GM12801 (cell line): ENCODE data around the gene P2RY10.

Experiments
- TF ChIP-seq, protein P1 (sequence below): IDR thresholded peaks from one replicate; pipeline ENCODE4 v1.5.1; 2011; ENCODE audit warnings: control low read depth; ENCODE audit not compliant: insufficient read length; ENCODE audit errors: extremely low read depth

The P2RY10 gene

DNA sequence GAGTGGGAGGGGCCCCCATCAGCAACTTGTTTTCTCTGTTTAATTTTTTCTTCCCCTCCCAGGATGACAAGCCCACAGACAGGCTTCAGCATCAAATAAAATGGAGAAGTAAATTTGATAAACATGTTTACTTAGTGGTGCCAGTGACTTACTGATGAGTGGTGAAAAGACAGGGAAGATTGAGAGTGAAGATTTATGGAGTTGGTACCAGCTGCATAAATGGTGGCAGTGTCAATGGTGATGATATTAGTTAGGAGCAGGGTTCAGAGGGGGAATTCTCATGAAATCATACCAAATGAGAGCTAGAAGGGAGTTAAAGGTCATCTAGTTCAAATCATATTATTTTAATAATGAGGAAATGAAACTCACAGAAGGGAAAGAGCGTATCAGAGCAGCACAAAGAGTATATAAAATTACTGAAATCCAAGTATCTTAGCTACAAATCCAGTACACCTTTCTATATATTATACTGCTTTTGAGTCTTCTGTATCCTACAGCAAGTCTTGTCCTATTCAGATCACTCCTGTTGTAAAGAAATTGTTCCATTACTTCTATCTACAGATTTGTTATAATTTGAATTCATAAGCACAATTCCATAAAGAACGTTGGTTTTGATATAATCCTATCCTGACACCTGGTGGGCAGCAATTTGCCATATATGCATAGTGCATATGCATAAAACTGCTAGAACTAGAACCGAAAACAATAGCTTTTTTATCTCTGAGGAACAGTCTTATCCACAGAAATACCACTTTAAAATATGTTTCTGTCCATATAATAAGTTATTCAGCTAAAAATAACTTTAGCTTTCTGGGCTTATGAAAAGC, 5.0 kb downstream of the P2RY10 start:
- TF ChIP-seq, protein P1, sequence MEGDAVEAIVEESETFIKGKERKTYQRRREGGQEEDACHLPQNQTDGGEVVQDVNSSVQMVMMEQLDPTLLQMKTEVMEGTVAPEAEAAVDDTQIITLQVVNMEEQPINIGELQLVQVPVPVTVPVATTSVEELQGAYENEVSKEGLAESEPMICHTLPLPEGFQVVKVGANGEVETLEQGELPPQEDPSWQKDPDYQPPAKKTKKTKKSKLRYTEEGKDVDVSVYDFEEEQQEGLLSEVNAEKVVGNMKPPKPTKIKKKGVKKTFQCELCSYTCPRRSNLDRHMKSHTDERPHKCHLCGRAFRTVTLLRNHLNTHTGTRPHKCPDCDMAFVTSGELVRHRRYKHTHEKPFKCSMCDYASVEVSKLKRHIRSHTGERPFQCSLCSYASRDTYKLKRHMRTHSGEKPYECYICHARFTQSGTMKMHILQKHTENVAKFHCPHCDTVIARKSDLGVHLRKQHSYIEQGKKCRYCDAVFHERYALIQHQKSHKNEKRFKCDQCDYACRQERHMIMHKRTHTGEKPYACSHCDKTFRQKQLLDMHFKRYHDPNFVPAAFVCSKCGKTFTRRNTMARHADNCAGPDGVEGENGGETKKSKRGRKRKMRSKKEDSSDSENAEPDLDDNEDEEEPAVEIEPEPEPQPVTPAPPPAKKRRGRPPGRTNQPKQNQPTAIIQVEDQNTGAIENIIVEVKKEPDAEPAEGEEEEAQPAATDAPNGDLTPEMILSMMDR: no peak

DNA sequence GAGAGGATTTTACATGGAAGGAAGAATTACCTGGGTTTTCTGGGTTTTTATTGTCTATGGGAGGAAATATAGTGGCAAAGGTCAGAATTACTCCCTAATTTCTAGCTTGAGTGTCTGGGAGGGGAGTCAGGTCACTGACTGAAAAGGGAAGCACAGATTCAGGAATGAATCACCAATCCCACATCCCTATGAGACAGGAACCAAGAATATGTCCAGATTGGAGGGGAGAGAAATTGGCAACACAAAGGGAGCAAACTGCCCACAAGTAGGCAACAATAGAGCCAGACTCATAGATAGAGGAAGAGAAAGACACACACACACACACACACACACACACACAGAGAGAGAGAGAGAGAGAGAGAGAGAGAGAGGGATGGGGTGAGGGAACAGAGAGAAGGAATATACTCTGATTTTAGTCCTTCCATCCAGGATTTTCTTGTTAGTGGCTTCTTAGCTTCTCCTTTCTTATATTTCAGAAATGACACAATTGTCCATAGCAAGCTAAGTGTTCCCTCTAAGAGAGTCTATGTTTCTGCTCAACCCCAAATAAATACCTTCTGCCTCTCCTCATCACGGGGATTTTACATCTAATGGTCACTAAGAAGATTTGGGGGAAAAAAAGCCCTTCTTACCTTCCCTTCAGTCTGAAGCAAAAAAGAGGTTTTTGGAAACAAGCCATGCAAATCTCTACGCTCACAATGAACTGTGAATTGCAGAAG, 12.0 kb downstream of the P2RY10 start:
- TF ChIP-seq, protein P1: no peak

DNA sequence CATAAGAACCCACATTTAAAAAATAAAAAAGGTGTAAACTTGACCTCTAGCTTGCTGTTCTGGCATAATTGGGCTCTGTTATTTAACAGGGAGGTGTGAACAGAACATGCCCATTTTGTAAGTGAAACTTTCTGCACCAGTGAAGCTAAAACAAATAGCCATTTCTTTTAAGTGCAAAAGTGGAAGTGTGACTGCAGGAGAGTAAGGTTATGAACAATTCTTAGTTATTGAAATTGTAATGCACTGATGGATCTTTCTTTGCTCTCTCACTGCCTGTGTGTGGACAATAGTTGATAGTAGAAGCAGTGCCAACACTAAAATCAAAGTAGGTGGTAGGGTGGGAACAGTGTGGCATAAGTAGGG, 12.6 kb downstream of the P2RY10 start:
- TF ChIP-seq, protein P1: no peak

DNA sequence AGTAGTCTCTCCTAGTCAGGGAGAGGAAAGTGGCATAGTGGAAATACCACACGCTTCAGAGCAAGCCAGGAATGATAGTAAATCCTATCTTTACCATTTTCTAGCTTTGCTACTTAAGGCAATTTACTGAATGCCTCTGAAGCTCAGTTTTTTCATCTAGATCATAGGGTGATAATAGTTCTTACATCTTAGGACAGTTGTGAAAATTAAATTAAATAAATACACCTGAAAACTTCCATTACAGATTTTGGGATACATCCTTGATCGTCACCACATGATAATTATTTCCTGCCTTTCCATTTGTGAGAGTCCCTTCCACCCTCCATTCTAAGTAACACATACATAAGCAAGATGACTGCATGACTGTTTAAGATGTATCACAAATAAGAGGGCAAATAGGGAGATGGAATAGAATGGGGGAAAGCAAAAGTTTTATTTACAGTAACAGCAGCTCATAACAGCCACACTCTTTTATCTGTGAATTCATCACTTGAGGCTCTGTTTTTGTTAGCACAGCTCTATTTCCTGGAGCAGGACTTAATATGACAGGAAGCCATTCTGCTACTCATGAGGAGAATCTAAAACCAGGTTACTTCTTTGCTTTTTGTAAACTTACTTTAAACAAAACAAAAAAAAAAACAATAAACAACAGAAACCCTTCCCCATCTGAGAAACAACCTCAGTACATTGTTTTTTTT, 13.4 kb downstream of the P2RY10 start:
- TF ChIP-seq, protein P1: no peak

DNA sequence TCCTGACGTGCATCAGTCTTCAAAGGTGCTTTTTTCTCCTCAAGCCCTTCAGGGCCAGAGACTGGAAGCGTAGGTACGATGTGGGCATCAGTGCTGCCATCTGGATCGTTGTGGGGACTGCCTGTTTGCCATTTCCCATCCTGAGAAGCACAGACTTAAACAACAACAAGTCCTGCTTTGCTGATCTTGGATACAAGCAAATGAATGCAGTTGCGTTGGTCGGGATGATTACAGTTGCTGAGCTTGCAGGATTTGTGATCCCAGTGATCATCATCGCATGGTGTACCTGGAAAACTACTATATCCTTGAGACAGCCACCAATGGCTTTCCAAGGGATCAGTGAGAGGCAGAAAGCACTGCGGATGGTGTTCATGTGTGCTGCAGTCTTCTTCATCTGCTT, 15.7 kb downstream of the P2RY10 start:
- TF ChIP-seq, protein P1: no peak

DNA sequence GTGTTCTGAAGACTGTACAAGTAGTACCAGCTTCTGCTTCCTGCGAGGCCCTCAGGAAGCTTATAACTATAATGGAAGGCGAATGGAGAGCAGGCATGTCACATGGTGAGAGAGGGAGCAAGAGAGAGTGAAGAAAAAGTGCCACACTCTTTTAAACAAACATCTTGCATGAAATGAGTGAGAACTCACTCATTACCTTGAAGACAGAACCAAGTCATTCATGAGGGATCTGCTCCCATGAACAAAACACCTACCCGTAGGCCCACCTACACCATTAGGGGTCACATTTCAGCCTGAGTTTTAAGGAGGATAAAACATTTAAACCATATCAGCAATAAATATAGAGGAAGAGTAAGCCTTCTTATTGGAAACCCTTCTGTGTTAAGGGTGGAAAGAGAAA, 19.4 kb downstream of the P2RY10 start:
- TF ChIP-seq, protein P1: no peak

DNA sequence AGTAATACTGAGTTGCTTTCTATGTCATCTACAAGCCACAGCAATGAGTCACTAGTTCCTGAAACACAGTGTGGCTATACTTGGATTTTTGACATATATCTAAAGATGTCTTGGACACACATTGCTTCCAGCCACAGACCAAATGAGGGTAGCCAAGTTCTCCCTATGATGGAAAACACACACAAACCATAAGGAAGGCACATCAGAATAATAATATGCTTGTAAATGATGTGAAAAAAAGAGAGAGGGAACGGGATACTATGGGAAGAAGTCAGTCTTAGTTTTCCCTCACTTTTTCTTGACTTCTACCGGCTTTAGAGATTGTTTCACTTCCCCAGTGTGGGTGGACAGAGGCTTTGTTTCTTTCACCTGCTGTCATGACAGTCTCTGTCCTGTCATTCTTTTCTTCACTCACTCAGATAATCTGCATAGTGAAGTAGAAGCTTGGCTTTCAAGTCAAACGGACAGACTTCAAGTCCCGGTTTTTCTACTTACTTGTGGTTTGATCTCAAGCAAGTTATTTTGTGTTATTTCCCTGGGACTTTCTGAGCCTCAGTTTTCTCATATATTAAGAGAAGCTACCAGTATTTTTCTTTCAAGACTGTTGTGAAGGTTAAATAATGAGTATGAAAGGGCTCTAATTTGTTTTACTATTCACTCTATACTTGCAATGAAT, 34.7 kb downstream of the P2RY10 start:
- TF ChIP-seq, protein P1: no peak
